ENCODE data around the gene GSG1.
"Not testable (repeated sequence)": the region's sequence is repeated elsewhere in the genome, so short reads cannot be mapped to it uniquely, and the experiment has no call there.

The GSG1 gene

DNA sequence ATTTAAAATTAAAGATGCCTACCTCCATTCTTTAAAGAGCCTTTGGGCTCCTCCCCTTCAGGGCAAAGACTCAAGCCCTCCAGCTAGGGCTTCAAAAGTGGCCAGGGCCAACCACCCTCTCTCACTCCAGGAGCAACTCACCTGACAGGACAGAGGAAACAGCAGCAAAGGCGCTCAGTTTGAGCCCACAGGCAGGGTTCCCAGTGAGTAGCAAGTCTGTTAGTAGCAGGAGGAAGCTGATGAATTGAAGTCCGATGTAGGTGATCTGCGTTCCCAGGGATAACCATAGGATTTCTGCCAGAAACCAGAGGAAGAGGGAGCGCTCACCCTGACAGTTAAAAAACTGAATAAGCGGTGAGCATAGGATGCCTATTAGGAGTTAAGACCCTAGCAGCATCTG is 15.7 kb downstream of the GSG1 start:
- no peak for DNase-seq

DNA sequence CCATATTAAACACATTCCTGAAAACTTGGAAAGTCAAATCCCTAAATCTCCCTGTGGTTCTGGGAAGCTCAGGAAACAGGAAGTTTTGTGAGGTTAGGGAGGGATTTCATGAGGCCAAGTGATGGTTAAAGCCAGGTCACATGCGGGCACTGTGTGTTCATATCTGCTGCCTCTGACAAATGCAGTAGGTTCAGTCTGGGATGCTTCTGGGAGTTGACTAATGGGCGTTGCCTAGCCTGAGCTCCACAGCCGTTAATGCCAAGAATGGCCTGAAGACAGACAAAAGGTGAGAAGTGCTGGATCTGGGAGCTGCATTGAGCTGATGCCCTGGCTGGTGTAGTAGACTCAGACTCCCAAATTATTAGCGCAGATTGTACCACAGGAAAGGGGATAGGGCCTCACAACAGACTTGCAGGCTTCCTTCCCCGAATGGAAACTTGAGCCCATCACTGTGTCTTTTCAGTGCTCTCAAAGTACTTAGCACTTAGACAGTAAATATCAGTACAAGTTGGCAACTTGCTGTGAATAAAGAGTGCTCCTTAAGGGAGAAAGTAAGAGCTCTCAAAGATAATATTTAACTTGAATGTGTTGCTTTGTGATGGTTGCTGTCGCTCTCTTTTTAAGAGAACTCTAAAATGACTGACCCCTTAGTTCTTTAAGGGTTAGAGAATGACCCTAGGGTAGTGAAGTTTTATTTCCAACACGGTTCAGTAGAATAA is 17.3 kb downstream of the GSG1 start:
- DNase-seq = no peak

DNA sequence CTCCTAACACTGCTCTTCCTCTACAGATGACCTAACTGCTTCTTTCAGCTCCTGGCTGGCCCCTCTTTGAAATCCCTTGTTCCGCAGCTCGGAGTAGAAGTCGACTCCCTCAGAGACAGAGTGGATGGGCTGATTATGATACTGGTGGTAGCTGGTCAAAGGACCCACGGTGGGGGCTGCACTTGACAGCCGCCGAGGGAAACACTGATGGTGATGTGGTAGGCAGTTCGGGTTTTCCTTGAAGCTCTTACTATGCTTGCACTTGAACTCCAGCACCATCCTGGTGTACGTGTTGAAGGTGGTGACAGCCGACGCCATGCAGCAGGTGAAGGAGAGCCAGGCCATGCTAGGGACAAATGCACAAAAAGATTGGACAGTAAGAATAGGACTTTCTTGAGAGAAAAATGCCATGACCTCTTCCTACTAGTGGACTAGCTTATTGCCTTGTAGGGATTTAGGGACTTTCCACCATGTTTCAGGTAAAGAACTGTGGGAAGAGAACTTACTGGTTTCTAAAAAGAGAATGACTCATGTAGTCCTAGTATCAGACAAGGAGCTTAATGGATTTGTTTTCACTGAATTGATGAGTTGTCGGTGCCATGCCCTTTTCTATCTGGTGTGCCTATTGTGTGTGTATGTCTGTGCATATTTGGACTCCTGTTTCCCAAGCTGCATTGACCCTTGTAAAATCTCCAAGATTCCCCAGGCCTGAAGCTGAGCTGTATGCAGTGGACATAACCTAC is 18.4 kb downstream of the GSG1 start:
- DNase-seq = no peak

GRCh38 chr12:13083638-13084037 is 19.8 kb downstream of the GSG1 start:
- not testable (repeated sequence) for DNase-seq

- DNase-seq = no peak
Measured at GRCh38 chr12:13082861-13083260, 20.6 kb downstream of the GSG1 start.

DNA sequence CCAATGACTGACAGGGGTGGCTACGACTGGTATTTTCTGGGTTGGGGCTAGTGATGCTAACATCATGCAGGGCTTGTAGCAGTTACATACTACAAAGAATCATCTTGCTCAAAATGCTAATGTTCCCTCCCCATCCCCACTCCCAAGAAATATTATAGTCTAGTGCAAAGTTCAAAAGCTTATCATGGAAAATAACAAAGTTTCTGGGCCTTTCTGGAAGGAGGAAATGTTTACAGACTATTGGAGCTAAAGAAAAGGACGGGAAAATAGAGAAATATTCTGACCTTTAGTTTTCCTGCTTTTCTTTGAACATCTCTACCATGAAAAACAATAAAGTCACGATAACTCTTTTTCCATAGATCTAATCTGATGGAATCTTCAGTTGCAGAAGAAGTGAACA is 23.2 kb downstream of the GSG1 start:
- no peak for DNase-seq

DNA sequence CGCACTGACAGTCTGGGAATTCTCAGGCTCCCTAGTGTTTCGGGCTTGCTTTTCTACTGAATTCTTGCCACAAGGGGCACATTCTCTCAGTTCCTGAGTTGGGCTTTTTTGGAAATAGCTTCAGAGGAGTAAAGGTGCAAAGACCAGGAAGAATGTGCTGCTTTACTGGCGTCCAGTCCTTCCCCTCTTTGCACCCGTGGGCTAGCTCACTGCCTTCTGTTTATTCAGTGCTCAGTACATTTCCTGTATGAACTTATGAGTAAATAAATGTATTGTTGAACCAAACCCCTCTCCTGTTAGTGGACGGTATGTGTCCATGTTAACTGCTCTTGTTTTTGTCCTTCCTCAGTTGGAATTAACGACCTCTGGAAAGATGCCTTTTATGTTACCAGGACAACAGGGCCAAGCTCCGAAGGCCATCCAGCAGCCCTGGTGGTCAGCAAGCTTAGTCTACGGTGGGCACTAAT is 24.0 kb downstream of the GSG1 start:
- no peak for DNase-seq

DNA sequence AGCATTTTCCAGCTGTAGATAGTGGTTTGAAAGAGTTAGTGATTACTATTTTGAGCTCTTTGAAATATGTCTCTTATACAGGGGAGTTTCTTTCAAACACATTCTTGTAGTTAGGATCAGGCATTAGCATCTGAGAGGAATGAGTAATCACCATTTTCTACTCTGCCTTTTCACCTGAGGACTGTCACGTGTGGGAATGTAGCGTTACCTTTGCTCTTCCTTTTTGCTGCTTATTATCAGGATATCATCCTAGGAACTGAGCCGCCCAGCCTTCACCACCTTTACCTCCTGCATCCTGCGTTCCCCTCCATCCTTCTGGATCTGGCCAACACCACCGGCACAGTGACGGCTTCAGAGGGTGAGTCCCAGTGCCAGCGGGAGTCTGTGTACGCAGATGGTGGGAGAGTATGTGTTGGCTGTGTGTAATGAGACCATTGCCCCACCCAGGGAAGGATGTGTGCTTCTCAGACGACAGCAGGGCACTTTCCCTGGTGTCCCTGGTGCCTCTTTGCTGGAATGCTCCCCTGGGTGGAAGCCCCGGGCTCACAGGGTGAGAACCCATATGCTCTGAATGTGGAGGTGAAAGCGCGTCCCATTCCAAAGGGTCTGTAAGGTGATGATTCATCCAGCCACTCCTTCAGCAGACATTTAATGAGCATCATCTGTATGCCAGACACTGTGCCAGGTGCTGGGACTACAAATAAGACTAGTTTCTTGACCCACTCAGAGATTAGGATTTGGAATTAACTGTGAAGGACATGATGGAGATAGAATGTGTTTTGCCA is 27.5 kb downstream of the GSG1 start:
- DNase-seq = no peak

DNA sequence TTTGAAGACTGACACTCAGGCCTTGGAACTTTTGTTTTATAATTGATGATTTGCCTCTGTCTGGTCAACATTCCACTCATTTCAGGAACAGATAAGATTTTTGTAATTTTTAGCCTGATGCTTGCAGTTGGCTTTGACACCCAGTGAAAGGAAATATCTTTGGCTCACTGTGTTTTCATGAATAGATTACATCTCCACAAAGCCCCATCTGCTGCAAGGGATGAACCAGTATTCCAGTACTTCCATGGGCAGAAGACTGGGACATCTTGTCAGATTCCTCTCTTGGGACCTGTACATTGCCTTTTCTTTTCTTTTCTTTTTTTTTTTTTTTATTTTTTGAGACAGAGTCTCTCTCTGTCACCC is 28.4 kb downstream of the GSG1 start:
- DNase-seq = no peak

- DNase-seq = no peak
Measured at GRCh38 chr12:13074396-13075117, 28.9 kb downstream of the GSG1 start.

GRCh38 chr12:13073173-13073572 is 30.3 kb downstream of the GSG1 start:
- DNase-seq = no peak

GRCh38 chr12:13071305-13072280 is 31.9 kb downstream of the GSG1 start:
- DNase-seq = no peak

- no peak for DNase-seq
Measured at GRCh38 chr12:13069380-13069779, 34.1 kb downstream of the GSG1 start.

DNA sequence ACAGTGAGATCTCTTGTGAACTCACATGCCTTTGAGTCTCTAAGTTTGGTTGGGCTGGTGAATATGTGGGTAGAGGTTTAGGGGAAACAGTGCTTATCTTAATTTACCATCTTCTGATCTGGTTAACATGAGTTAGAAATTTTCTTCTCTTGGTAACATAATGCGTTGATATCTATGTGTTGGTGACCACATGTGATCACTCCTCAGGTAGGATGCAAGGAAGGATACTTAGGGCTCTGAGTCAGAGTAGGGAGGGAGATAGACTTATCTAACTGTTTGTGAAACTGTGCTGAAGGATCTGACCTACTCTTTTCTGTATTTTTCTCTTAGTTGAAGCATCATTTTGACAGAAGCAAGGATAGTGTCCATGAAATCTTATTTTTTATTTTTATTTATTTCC is 36.1 kb downstream of the GSG1 start:
- no peak for DNase-seq

DNA sequence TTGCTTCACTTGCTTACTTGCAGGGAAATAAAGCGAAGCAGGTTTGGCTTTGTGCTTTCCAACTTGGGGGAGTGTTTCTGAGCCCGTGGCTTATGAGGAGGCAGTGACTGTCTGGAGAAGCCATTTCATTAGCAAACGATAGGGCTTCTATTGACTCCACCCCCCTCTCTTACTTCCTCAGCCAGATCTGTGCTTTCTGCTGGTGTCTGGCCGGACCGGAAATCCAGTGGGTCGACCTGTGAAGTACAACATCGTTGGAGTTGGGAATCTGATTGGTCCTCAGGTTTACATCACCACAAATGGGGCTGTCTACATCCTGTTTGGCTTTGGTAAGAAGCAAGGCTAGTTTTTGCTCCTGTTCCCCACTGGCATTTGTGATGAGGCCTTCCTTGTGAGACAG is 37.0 kb downstream of the GSG1 start:
- DNase-seq = no peak

- no peak for DNase-seq
Measured at GRCh38 chr12:13066014-13066413, 37.5 kb downstream of the GSG1 start.

GRCh38 chr12:13062669-13063068 is 40.8 kb downstream of the GSG1 start:
- DNase-seq = no peak

DNA sequence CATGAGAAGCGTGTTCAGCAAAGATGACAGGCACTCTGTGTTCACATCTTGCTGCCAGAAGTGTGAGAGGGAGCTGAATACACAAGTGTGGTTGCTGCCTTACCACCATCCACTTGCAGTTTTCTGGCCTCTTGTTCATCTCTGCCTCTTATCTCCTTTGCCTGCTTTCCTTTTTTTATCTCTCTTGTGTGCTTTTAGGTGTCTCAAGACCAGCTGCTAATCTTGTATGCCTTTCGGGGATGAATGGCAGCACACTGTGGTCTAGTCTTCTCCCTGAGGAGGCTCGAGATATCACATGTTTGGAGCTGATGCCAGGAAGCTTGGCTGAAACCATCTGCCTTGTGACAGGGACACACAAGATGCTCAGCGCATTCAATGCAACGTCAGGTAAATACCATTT is 42.1 kb downstream of the GSG1 start:
- no peak for DNase-seq

DNA sequence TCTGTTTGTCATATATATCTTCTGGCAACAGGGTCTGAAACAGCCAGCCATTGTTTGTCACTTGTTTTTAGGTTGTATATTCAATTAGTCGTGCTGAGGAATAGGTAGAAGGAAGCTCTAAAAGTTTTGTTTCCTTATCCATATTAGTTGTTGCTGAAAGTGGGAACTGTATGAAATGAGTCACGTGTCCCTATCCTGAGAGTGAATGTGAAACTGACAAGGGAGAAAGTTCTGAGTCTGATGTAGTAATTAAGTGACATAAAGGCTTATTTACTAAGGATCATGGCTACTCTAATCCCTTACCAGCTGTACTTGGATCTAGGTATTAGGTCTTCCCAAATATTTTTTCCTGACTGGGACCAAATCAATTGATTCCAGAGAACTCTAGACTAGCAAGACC is 42.9 kb downstream of the GSG1 start:
- DNase-seq = no peak

GRCh38 chr12:13053617-13054016 is 49.9 kb downstream of the GSG1 start:
- not testable (repeated sequence) for DNase-seq

GRCh38 chr12:13052421-13052820 is 51.0 kb downstream of the GSG1 start:
- no peak for DNase-seq

- no peak for DNase-seq
Measured at GRCh38 chr12:13049816-13050215, 53.7 kb downstream of the GSG1 start.

Measured in NCI-H2081 (cell line).